HUES64 (cell line): ENCODE results near the gene GCG. TPM values are rescaled to one million over a fixed set of nuclear protein-coding genes. Genes with fewer than 3 reads are reported as not detected.

Experiments
- H3K27ac ChIP-seq: 2 replicates; pipeline ENCODE4 v1.7.0; 2013; ENCODE audit warnings: low read depth, low read length, inconsistent platforms
- H3K27me3 ChIP-seq: 2 replicates; pipeline ENCODE4 v1.6.1; 2013; ENCODE audit warnings: mild to moderate bottlenecking, low read length; ENCODE audit not compliant: insufficient read depth
- H3K36me3 ChIP-seq: 2 replicates; pipeline ENCODE4 v1.6.1; 2013; ENCODE audit warnings: mild to moderate bottlenecking, low read length; ENCODE audit not compliant: insufficient read depth
- H3K4me1 ChIP-seq: 2 replicates; pipeline ENCODE4 v1.6.1; 2013; ENCODE audit warnings: mild to moderate bottlenecking, low read length, moderate library complexity; ENCODE audit not compliant: insufficient read depth
- H3K4me3 ChIP-seq: 2 replicates; pipeline ENCODE4 v1.5.1; 2013; ENCODE audit warnings: mild to moderate bottlenecking, low read length, moderate library complexity
- H3K9ac ChIP-seq: 2 replicates; pipeline ENCODE4 v1.6.1; 2013; ENCODE audit warnings: mild to moderate bottlenecking, low read depth, low read length
- H3K9me3 ChIP-seq: 2 replicates; pipeline ENCODE4 v1.6.1; 2013; ENCODE audit warnings: low read depth, low read length; ENCODE audit not compliant: insufficient read depth
- WGBS: fragments of 150-250, 120-280 bp; methylation state at CpG from one replicate; pipeline ENCODE4 v1.1.7; 2013; ENCODE audit warnings: missing lambda C conversion rate; 5-methylcytosine and 5-hydroxymethylcytosine counted together
- polyA plus RNA-seq, 2 experiments: library from polyadenylated mRNA; stranded (reverse); fragments of 50-300 nt; gene quantifications; one replicate each; pipeline ENCODE4 v1.2.3, GENCODE V29; 2013

GCG gene
- polyA plus RNA-seq (2013, experiment 1 of 2), result not detected
- not detected for polyA plus RNA-seq (2013, experiment 2 of 2)

- no peak within 1 kb of the TSS for H3K4me3 ChIP-seq
- H3K4me1 ChIP-seq, result peaks cover 10% of the 10 kb centered on the region
- H3K27me3 ChIP-seq, result no peaks in the 10 kb centered on the region
- no peaks in the 10 kb centered on the region for H3K9me3 ChIP-seq
- H3K27ac ChIP-seq, result no peak within 1 kb of the TSS
- H3K9ac ChIP-seq, result no peak within 1 kb of the TSS
- WGBS, result 100% methylated on average over 3 of the region's 3 CpGs
- no peaks in the 10 kb centered on the region for H3K36me3 ChIP-seq
Measured at GRCh38 chr2:162152147-162152546, at the start of gene GCG. Gene GCG, minus strand, starts transcription at chr2:162152247. Its CDS starts 3,069 bp downstream, at chr2:162149178.

GRCh38 chr2:162200636-162201035 is 48.6 kb upstream of the GCG start:
- Histone ChIP-seq H3K27ac (no peak overlapping the region), H3K4me3 (no peak overlapping the region), H3K4me1 (no peaks in the 10 kb centered on the region), H3K27me3 (no peaks in the 10 kb centered on the region), H3K9me3 (no peaks in the 10 kb centered on the region), H3K9ac (no peak overlapping the region), H3K36me3 (no peaks in the 10 kb centered on the region)
- WGBS, result no CpG with 5 or more reads among the region's 1 CpG

GRCh38 chr2:162199913-162200312 is 47.9 kb upstream of the GCG start:
- no peaks in the 10 kb centered on the region for H3K9me3 ChIP-seq
- 78% methylated on average over 1 of the region's 1 CpG for WGBS
- no peaks in the 10 kb centered on the region for H3K4me1 ChIP-seq

GRCh38 chr2:162198239-162198638 is 46.2 kb upstream of the GCG start:
- no peak overlapping the region for H3K9ac ChIP-seq
- H3K27me3 ChIP-seq, result no peaks in the 10 kb centered on the region
- 90% methylated on average over 9 of the region's 9 CpGs for WGBS
- no peak overlapping the region for H3K27ac ChIP-seq
- H3K36me3 ChIP-seq, result no peaks in the 10 kb centered on the region
- H3K9me3 ChIP-seq, result no peaks in the 10 kb centered on the region
- no peak overlapping the region for H3K4me3 ChIP-seq
- no peaks in the 10 kb centered on the region for H3K4me1 ChIP-seq

More at GRCh38 chr2:162199913-162200312, 47.9 kb upstream of the GCG start:
- no peak overlapping the region for H3K27ac ChIP-seq
- no peaks in the 10 kb centered on the region for H3K27me3 ChIP-seq
- H3K4me3 ChIP-seq, result no peak overlapping the region
- no peaks in the 10 kb centered on the region for H3K36me3 ChIP-seq
- no peak overlapping the region for H3K9ac ChIP-seq

GRCh38 chr2:162197069-162197825 is 45.2 kb upstream of the GCG start:
- 79% methylated on average over 2 of the region's 2 CpGs for WGBS
- Histone ChIP-seq H3K36me3 (no peaks in the 10 kb centered on the region), H3K9ac (no peak overlapping the region)

GRCh38 chr2:162196638-162197037 is 44.6 kb upstream of the GCG start:
- Histone ChIP-seq H3K4me3 (no peak overlapping the region), H3K4me1 (no peaks in the 10 kb centered on the region), H3K27me3 (no peaks in the 10 kb centered on the region), H3K9ac (no peak overlapping the region), H3K9me3 (no peaks in the 10 kb centered on the region), H3K36me3 (no peaks in the 10 kb centered on the region), H3K27ac (no peak overlapping the region)
- WGBS, result 92% methylated on average over 6 of the region's 7 CpGs

More at GRCh38 chr2:162197069-162197825, 45.2 kb upstream of the GCG start:
- Histone ChIP-seq H3K4me1 (no peaks in the 10 kb centered on the region), H3K9me3 (no peaks in the 10 kb centered on the region), H3K27me3 (no peaks in the 10 kb centered on the region), H3K27ac (no peak overlapping the region), H3K4me3 (no peak overlapping the region)

- Histone ChIP-seq H3K36me3 (no peaks in the 10 kb centered on the region), H3K9ac (no peak overlapping the region), H3K4me1 (no peaks in the 10 kb centered on the region), H3K4me3 (no peak overlapping the region), H3K9me3 (no peaks in the 10 kb centered on the region), H3K27me3 (no peaks in the 10 kb centered on the region), H3K27ac (no peak overlapping the region)
- 84% methylated on average over 3 of the region's 3 CpGs for WGBS
Measured at GRCh38 chr2:162188451-162188850, 36.4 kb upstream of the GCG start.

- Histone ChIP-seq H3K27me3 (no peaks in the 10 kb centered on the region), H3K4me1 (peaks cover 2% of the 10 kb centered on the region; the same call in 1 of the 2 replicates), H3K36me3 (no peaks in the 10 kb centered on the region), H3K9me3 (no peaks in the 10 kb centered on the region), H3K9ac (no peak overlapping the region), H3K4me3 (no peak overlapping the region), H3K27ac (no peak overlapping the region)
- 95% methylated on average over 5 of the region's 5 CpGs for WGBS
Measured at GRCh38 chr2:162185541-162186232, 33.6 kb upstream of the GCG start.

- WGBS, result 100% methylated on average over 1 of the region's 2 CpGs
- H3K27ac ChIP-seq, result no peak overlapping the region
- peaks cover 2% of the 10 kb centered on the region; the same call in 1 of the 2 replicates for H3K4me1 ChIP-seq
- H3K36me3 ChIP-seq, result no peaks in the 10 kb centered on the region
- H3K4me3 ChIP-seq, result no peak overlapping the region
- no peaks in the 10 kb centered on the region for H3K27me3 ChIP-seq
- H3K9ac ChIP-seq, result no peak overlapping the region
- H3K9me3 ChIP-seq, result no peaks in the 10 kb centered on the region
Measured at GRCh38 chr2:162184821-162185450, 32.9 kb upstream of the GCG start.

- no peaks in the 10 kb centered on the region for H3K36me3 ChIP-seq
- no peak overlapping the region for H3K4me3 ChIP-seq
- H3K4me1 ChIP-seq, result peaks cover 2% of the 10 kb centered on the region; the same call in 1 of the 2 replicates
- no peaks in the 10 kb centered on the region for H3K9me3 ChIP-seq
- H3K9ac ChIP-seq, result no peak overlapping the region
- no peaks in the 10 kb centered on the region for H3K27me3 ChIP-seq
- 92% methylated on average over 6 of the region's 6 CpGs for WGBS
- no peak overlapping the region for H3K27ac ChIP-seq
Measured at GRCh38 chr2:162184359-162184758, 32.3 kb upstream of the GCG start.

GRCh38 chr2:162182395-162182794 is 30.3 kb upstream of the GCG start:
- 89% methylated on average over 2 of the region's 2 CpGs for WGBS
- Histone ChIP-seq H3K4me1 (peaks cover 2% of the 10 kb centered on the region; the same call in 1 of the 2 replicates), H3K27me3 (no peaks in the 10 kb centered on the region), H3K9ac (no peak overlapping the region), H3K27ac (no peak overlapping the region), H3K9me3 (no peaks in the 10 kb centered on the region), H3K36me3 (no peaks in the 10 kb centered on the region), H3K4me3 (no peak overlapping the region)
